Measurements from ENCODE around the gene MROH9.
A peak's percentile ranks its signal among the peaks of the same experiment; 100 is the strongest.
"Not testable (repeated sequence)": the region's sequence is repeated elsewhere in the genome, so short reads cannot be mapped to it uniquely, and the experiment has no call there.

MROH9 gene

GRCh38 chr1:170935231-170935630 is at the start of gene MROH9:
Gene MROH9, plus strand, starts transcription at chr1:170935534. Its CDS starts 10,023 bp downstream, at chr1:170945557.
- DNase-seq (ENCODE audit: low read depth): no peak

GRCh38 chr1:170885551-170885950 is 49.8 kb upstream of the MROH9 start:
- peak; percentile 85 for DNase-seq (ENCODE audit: low read depth)

- DNase-seq (ENCODE audit: low read depth): no peak
Measured at GRCh38 chr1:170886460-170886859, 48.9 kb upstream of the MROH9 start.

- DNase-seq (ENCODE audit: low read depth): no peak
Measured at GRCh38 chr1:170887726-170888125, 47.6 kb upstream of the MROH9 start.

GRCh38 chr1:170891872-170892271 is 43.5 kb upstream of the MROH9 start:
- DNase-seq (ENCODE audit: low read depth): no peak

GRCh38 chr1:170893655-170894297 is 41.6 kb upstream of the MROH9 start:
- peak; percentile 96 for DNase-seq (ENCODE audit: low read depth)

GRCh38 chr1:170903961-170904360 is 31.4 kb upstream of the MROH9 start:
- no peak for DNase-seq (ENCODE audit: low read depth)

GRCh38 chr1:170908942-170909341 is 26.4 kb upstream of the MROH9 start:
- DNase-seq (ENCODE audit: low read depth): no peak

GRCh38 chr1:170910273-170910672 is 25.1 kb upstream of the MROH9 start:
- peak; percentile 90 for DNase-seq (ENCODE audit: low read depth)

- no peak for DNase-seq (ENCODE audit: low read depth)
Measured at GRCh38 chr1:170917373-170917772, 18.0 kb upstream of the MROH9 start.

GRCh38 chr1:170924656-170925055 is 10.7 kb upstream of the MROH9 start:
- DNase-seq (ENCODE audit: low read depth): peak; percentile 10

GRCh38 chr1:170927955-170928840 is 7.1 kb upstream of the MROH9 start:
- peak; percentile 14 for DNase-seq (ENCODE audit: low read depth)

GRCh38 chr1:170929412-170929834 is 5.9 kb upstream of the MROH9 start:
- DNase-seq (ENCODE audit: low read depth): peak; percentile 78

- DNase-seq (ENCODE audit: low read depth): peak; percentile 67
Measured at GRCh38 chr1:170929835-170930554, 5.3 kb upstream of the MROH9 start.

- DNase-seq (ENCODE audit: low read depth): no peak
Measured at GRCh38 chr1:170931650-170932049, 3.7 kb upstream of the MROH9 start.

- DNase-seq (ENCODE audit: low read depth): no peak
Measured at GRCh38 chr1:170932236-170932635, 3.1 kb upstream of the MROH9 start.

- DNase-seq (ENCODE audit: low read depth): no peak
Measured at GRCh38 chr1:170938281-170938680, 2.9 kb downstream of the MROH9 start.

GRCh38 chr1:170939476-170939875 is 4.1 kb downstream of the MROH9 start:
- no peak for DNase-seq (ENCODE audit: low read depth)

GRCh38 chr1:170951744-170952143 is 16.4 kb downstream of the MROH9 start:
- not testable (repeated sequence) for DNase-seq (ENCODE audit: low read depth)

- DNase-seq (ENCODE audit: low read depth): no peak
Measured at GRCh38 chr1:170959385-170959784, 24.1 kb downstream of the MROH9 start.

- DNase-seq (ENCODE audit: low read depth): no peak
Measured at GRCh38 chr1:170964506-170964905, 29.2 kb downstream of the MROH9 start.

GRCh38 chr1:170967042-170967910 is 31.9 kb downstream of the MROH9 start:
- peak; percentile 56 for DNase-seq (ENCODE audit: low read depth)
